ENCODE results near the gene SLC66A2. TPM values are rescaled to one million over a fixed set of nuclear protein-coding genes. Genes with fewer than 3 reads are reported as not detected.
A peak's percentile ranks its signal among the peaks of the same experiment; 100 is the strongest.

SLC66A2 gene
- total and polyA plus RNA-seq, 2 of the 13 experiments (the other 11 are each of a cell fraction or from before 2014, with no cell fraction given), result 33.5 to 41.9 TPM

DNA sequence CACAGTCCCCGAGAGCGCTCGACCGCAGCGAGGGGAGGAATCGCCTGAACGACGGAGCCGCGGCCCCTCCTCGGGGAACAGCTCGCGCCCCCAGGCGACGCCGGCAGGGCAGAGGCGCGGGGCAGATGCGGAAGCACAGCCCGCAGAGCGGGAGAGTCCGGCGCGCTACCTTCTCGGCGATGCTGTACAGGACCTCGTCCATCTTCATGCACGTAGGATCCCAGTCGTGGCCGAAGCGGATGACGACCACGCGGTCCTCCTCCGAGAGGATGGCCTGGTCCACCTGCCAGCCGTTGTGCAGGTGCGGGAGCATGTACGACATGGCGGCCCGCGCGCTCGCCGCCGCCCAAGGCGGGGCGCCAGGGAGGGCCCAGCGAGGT is 36.6 kb upstream of the SLC66A2 start (continued):
- TF ChIP-seq, protein P1, sequence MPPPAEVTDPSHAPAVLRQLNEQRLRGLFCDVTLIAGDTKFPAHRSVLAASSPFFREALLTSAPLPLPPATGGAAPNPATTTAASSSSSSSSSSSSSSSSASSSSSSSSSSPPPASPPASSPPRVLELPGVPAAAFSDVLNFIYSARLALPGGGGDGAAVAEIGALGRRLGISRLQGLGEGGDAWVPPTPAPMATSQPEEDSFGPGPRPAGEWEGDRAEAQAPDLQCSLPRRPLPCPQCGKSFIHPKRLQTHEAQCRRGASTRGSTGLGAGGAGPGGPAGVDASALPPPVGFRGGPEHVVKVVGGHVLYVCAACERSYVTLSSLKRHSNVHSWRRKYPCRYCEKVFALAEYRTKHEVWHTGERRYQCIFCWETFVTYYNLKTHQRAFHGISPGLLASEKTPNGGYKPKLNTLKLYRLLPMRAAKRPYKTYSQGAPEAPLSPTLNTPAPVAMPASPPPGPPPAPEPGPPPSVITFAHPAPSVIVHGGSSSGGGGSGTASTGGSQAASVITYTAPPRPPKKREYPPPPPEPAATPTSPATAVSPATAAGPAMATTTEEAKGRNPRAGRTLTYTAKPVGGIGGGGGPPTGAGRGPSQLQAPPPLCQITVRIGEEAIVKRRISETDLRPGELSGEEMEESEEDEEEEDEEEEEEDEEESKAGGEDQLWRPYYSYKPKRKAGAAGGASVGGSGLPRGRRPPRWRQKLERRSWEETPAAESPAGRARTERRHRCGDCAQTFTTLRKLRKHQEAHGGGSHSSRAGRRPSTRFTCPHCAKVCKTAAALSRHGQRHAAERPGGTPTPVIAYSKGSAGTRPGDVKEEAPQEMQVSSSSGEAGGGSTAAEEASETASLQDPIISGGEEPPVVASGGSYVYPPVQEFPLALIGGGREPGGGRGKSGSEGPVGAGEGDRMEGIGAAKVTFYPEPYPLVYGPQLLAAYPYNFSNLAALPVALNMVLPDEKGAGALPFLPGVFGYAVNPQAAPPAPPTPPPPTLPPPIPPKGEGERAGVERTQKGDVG (CRISPR knock-in tag; IDR thresholded peaks at IDR 0.05; ENCODE audit: borderline replicate concordance), result no peak
- TF ChIP-seq, protein P2, sequence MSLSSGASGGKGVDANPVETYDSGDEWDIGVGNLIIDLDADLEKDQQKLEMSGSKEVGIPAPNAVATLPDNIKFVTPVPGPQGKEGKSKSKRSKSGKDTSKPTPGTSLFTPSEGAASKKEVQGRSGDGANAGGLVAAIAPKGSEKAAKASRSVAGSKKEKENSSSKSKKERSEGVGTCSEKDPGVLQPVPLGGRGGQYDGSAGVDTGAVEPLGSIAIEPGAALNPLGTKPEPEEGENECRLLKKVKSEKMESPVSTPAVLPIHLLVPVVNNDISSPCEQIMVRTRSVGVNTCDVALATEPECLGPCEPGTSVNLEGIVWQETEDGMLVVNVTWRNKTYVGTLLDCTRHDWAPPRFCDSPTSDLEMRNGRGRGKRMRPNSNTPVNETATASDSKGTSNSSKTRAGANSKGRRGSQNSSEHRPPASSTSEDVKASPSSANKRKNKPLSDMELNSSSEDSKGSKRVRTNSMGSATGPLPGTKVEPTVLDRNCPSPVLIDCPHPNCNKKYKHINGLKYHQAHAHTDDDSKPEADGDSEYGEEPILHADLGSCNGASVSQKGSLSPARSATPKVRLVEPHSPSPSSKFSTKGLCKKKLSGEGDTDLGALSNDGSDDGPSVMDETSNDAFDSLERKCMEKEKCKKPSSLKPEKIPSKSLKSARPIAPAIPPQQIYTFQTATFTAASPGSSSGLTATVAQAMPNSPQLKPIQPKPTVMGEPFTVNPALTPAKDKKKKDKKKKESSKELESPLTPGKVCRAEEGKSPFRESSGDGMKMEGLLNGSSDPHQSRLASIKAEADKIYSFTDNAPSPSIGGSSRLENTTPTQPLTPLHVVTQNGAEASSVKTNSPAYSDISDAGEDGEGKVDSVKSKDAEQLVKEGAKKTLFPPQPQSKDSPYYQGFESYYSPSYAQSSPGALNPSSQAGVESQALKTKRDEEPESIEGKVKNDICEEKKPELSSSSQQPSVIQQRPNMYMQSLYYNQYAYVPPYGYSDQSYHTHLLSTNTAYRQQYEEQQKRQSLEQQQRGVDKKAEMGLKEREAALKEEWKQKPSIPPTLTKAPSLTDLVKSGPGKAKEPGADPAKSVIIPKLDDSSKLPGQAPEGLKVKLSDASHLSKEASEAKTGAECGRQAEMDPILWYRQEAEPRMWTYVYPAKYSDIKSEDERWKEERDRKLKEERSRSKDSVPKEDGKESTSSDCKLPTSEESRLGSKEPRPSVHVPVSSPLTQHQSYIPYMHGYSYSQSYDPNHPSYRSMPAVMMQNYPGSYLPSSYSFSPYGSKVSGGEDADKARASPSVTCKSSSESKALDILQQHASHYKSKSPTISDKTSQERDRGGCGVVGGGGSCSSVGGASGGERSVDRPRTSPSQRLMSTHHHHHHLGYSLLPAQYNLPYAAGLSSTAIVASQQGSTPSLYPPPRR (CRISPR knock-in tag; IDR thresholded peaks at IDR 0.05; ENCODE audit: borderline replicate concordance), result 0 out of 2 replicates have a peak, but pooled peaks have one; percentile 58
- peak; percentile 81 for TF ChIP-seq DMAP1 (CRISPR knock-in tag; IDR thresholded peaks at IDR 0.05)
- peak in 1 of 2 experiments; percentile 29; a peak in 1 of 4 replicates for TF ChIP-seq KLF16 (CRISPR knock-in tag; IDR thresholded peaks at IDR 0.05)
- TF ChIP-seq ZBTB7B (CRISPR knock-in tag; IDR thresholded peaks at IDR 0.05), result no peak
- TF ChIP-seq, protein P3, sequence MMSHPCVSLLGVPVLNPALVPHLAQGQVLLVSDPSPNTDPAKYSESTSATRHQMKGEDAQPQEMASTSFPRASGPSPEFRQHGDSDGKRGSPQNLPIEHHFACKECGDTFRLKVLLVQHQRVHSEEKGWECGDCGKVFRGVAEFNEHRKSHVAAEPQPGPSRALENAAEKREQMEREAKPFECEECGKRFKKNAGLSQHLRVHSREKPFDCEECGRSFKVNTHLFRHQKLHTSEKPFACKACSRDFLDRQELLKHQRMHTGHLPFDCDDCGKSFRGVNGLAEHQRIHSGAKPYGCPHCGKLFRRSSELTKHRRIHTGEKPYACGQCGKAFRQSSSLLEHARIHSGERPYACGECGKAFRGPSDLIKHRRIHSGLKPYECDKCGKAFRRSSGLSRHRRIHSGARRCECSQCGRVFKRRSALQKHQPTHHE (CRISPR knock-in tag; IDR thresholded peaks at IDR 0.05; ENCODE audit: borderline replicate concordance), result no peak
- TF ChIP-seq ZSCAN21 (CRISPR knock-in tag; IDR thresholded peaks at IDR 0.05; ENCODE audit: borderline replicate concordance), result 0 out of 2 replicates have a peak, but pooled peaks have one; percentile 18
- TF ChIP-seq ZFP90 (CRISPR knock-in tag; IDR thresholded peaks at IDR 0.05; ENCODE audit: borderline replicate concordance), result 0 out of 2 replicates have a peak, but pooled peaks have one; percentile 56
- TF ChIP-seq ZNF841 (CRISPR knock-in tag; IDR thresholded peaks at IDR 0.05; ENCODE audit: borderline replicate concordance), result no peak; the same call in 1 of the 2 replicates
- TF ChIP-seq, protein P4, sequence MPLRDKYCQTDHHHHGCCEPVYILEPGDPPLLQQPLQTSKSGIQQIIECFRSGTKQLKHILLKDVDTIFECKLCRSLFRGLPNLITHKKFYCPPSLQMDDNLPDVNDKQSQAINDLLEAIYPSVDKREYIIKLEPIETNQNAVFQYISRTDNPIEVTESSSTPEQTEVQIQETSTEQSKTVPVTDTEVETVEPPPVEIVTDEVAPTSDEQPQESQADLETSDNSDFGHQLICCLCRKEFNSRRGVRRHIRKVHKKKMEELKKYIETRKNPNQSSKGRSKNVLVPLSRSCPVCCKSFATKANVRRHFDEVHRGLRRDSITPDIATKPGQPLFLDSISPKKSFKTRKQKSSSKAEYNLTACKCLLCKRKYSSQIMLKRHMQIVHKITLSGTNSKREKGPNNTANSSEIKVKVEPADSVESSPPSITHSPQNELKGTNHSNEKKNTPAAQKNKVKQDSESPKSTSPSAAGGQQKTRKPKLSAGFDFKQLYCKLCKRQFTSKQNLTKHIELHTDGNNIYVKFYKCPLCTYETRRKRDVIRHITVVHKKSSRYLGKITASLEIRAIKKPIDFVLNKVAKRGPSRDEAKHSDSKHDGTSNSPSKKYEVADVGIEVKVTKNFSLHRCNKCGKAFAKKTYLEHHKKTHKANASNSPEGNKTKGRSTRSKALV (CRISPR knock-in tag; IDR thresholded peaks at IDR 0.05), result no peak
- no peak for TF ChIP-seq ZNF562 (CRISPR knock-in tag; IDR thresholded peaks at IDR 0.05; ENCODE audit: borderline replicate concordance)
- peak; percentile 58 for TF ChIP-seq ZNF441 (CRISPR knock-in tag; IDR thresholded peaks at IDR 0.05; ENCODE audit: borderline replicate concordance)
